Measurements from ENCODE around the gene NOP9.

NOP9 gene

GRCh38 chr14:24262821-24263733 is 36.6 kb upstream of the NOP9 start, which contains the start of gene TGM1:
Gene TGM1 (minus strand): TSS chr14:24263177. CDS start chr14:24262352, 825 bp downstream.
- no peak for DNase-seq

DNA sequence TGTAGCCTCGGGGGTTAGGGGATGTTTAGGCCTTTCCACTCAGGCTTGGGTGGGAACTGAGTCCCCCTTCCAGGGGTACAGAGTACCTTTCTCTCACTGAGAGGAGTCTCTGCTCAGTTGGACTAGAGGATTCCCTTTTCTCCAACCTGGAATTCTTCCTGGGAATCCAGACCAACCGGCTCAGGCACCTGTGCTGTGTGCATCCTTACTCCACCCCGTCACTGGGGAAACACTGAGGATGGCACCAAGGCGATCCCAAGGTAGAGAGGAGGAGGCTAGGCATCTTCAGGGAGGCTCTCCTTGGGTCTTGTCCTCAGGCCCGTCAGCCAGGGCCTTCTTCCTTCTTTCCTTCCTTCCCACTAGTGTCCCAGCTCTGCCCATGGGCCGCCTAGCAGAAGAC is 35.8 kb upstream of the NOP9 start:
- DNase-seq: no peak

DNA sequence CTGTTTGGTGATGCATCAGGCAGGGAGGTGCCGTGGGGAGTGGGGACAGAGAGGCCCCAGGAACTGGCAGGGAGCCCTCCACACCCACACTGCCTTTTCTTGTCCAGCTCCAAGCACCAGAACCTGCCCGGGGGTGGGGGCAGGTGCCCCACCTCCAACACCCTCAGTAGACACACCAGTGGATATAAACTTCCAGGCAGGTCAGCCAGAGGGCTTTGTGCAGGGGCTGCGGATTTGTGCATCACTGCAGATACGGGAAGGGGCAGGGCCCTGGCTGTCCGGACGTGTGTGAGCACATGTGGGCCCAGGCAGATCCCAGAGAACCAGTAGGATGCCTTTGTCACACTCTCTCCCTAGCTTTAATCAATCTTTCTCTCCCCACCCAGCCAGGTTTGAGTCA is 35.4 kb upstream of the NOP9 start:
- DNase-seq: no peak

GRCh38 chr14:24266344-24267244 is 33.1 kb upstream of the NOP9 start:
- DNase-seq: no peak

- no peak for DNase-seq
These were observed 32.1 kb upstream of the NOP9 start for GRCh38 chr14:24267516-24267915.

- no peak for DNase-seq
These were observed 31.4 kb upstream of the NOP9 start for GRCh38 chr14:24268225-24268624.

- no peak for DNase-seq
These were observed 30.3 kb upstream of the NOP9 start for GRCh38 chr14:24269368-24269767.

GRCh38 chr14:24269910-24270536 is 29.6 kb upstream of the NOP9 start:
- DNase-seq: no peak

- DNase-seq: peak in 2 of 56 donors; percentile 41 to 49
These were observed 29.0 kb upstream of the NOP9 start for GRCh38 chr14:24270537-24271133.

DNA sequence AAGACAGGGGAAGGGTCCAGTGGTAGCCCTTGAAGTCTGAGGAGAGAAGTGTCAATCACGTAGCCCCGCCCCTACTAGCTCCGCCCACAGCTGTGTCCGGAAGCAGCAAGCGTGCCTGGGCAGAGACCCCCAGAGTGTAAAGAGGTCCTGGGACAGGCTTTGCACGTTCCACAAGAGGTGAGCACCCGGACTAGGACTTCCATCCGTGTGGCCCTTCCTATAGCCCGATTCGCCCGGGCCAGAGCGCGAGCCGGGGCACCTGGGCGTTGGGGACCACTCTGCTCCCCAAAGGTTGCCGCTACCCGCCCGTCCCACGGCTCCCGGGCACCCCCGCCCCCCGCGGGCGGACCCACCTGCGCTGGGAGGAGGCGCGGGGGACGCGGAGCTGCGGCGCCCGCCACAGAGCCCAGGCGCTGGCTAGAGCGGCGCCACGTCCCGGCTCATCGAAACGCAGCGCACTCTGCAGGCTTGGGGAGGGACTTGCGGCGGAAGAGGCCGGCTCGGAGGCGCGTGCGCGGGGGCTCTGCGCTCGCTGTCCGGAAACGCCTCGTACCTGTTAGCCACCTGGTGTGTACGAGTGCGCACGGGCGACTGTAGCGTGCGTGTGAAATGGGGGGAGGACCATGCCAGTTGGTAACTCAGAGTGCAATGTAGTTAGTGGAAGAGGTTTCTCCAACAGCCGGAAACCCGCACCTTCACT is 28.4 kb upstream of the NOP9 start, which contains the start of gene RABGGTA:
Gene RABGGTA, minus strand, starts transcription at position 464 of the 700 bp plus-strand sequence. CDS start 482 bp downstream, outside the sequence.
- DNase-seq: peak in 55 of 56 donors; percentile 27 to 87 (median 72)

DNA sequence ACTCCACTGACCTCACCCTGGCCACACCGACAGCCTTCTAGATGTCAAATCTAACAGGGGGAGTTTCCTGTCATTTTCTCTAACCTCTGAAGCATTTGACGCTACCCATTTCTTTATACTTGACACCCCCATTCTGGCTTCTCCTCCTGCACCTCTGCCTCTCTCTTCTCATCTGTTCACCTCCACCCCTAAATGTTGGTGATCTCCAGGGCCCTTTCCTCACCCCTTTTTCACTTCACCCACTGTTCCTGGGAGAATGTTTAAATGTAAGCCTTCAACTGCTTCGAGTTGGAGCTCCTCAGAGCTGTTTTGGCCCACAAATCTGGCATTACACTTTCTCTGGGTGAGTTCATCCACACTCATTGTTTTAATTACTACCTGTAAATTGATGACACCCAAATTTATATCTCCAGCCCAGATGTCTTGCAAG is 27.8 kb upstream of the NOP9 start:
- no peak for DNase-seq

- DNase-seq: no peak
These were observed 27.2 kb upstream of the NOP9 start for GRCh38 chr14:24272467-24272866.

- DNase-seq: no peak
These were observed 26.1 kb upstream of the NOP9 start for GRCh38 chr14:24273422-24273998.

- peak in 2 of 56 donors; percentile 3 to 11 for DNase-seq
These were observed 25.5 kb upstream of the NOP9 start for GRCh38 chr14:24274101-24274543.

DNA sequence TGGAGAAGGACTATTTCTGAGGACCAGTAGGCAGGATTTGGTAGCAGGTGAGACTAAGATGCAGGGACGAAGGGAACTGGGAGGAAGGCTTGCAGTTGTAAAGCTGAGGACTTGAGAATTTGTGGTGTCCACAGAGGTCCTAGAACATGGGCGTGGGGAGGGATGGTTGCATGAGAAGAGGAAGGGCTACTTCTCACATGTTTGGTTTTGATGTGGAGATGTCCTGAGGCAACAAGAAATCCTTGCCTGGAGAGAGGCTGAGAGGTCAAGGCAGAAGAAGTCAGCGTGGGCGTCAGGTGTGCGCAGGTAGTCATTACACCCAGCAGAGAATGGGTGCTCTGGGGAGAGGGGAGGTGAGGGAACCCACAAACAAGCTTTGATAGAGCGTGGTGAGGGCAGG is 22.6 kb upstream of the NOP9 start:
- no peak for DNase-seq

GRCh38 chr14:24277606-24278321 is 21.9 kb upstream of the NOP9 start:
- DNase-seq: peak in 9 of 56 donors; percentile 4 to 24 (median 10)

GRCh38 chr14:24278424-24278823 is 21.2 kb upstream of the NOP9 start:
- DNase-seq: no peak

DNA sequence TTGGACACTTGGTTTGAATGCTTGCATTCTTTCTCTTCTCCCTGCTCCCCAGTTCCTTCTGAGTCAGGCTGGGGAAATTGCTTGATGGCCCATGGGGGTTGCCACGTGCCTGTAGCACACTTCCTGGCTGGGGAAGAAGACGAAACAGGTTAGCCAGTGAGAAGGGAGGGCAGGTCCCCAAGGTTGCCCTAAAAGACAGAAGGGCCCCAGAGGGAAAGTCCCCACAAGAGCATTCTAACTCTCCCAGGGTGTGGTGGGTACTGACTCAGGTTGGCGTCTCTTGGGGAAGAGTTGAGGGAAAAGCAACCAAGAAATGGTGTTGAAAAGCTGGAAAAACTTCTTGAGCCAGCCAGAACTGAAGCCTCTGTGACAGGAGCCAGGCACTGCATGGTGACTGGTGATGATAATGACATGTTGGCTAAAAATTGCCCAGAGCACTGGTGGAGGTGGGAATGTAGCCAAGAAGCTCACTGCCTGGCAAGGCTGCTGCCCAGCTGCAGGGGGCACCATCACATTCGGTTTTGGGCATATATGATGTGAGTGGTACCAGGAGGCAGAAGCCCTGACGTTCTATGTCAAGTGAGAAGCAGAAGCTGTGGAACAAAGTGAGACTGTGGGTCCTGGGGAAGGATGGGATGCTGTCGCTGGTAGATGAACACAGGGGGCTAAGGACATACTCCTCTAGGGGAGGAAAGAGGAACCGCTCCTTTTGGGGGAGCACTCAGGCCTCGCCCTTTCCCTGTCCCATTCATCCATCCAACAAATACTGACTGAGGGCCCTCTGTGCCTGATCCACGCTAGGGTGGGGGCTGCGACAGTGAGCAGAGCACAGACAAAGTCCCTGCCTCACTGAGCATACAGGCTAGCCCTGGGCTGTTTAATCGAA is 20.1 kb upstream of the NOP9 start:
- DNase-seq: peak in 39 of 56 donors; percentile 8 to 60 (median 28)
